Heart right ventricle (tissue), 16 donors: ENCODE measurements around the gene FAM219B. TPM values are rescaled to one million over a fixed set of nuclear protein-coding genes. Genes with fewer than 3 reads are reported as not detected.

Source experiments
- ATAC-seq, 8 donors: fragments of 200-7000 bp; cut with Tn5 transposase; one replicate each; pipeline ENCODE4 v1.9.1; 2020; ENCODE audit warnings: mild to moderate bottlenecking in 8 of 8, moderate library complexity in 8 of 8, moderate number of reproducible peaks in 1 of 8
- DNase-seq, 2 donors: peaks; one replicate each; pipeline ENCODE4 v3.0.0-alpha.2; 2020
- H3K27ac ChIP-seq, 10 donors: fragments of 200-600 bp; sonication (generic) in 2 of 10; one replicate each; pipeline versions ENCODE4 v1.5.0 to v1.8.0; 2020 to 2022; ENCODE audit warnings: mild to moderate bottlenecking in 3 of 10
- H3K27me3 ChIP-seq, 7 donors: fragments of 200-600 bp; one replicate each; pipeline ENCODE4 v1.8.0; 2021 to 2022; ENCODE audit warnings: mild to moderate bottlenecking in 2 of 7
- H3K36me3 ChIP-seq, 9 donors: fragments of 200-600 bp; sonication (generic) in 1 of 9; one replicate each; pipeline versions ENCODE4 v1.5.0 to v1.8.0; 2020 to 2022; ENCODE audit warnings: mild to moderate bottlenecking in 2 of 9
- H3K4me1 ChIP-seq, 9 donors: fragments of 200-600 bp; sonication (generic) in 1 of 9; one replicate each; pipeline versions ENCODE4 v1.5.0 to v1.8.0; 2020 to 2022; ENCODE audit warnings: mild to moderate bottlenecking in 4 of 9
- H3K4me3 ChIP-seq, 10 donors: fragments of 200-600 bp; sonication (generic) in 2 of 10; one replicate each; pipeline versions ENCODE4 v1.5.0 to v1.8.0; 2020 to 2022; ENCODE audit warnings: mild to moderate bottlenecking in 7 of 10, moderate library complexity in 2 of 10
- H3K9me3 ChIP-seq, 11 donors: fragments of 200-600 bp in 10 of 11; sonication (generic) in 2 of 11; one replicate each; pipeline versions ENCODE4 v1.5.0 to v1.8.0; 2013 to 2022; ENCODE audit warnings: mild to moderate bottlenecking in 2 of 11, control low read depth in 1 of 11, moderate library complexity in 1 of 11
- CTCF ChIP-seq, 9 donors: fragments of 200-600 bp; sonication (generic) in 2 of 9; IDR thresholded peaks; one replicate each; pipeline versions ENCODE4 v1.5.0 to v1.8.0; 2021 to 2022; ENCODE audit warnings: antibody characterized with exemption in 9 of 9, mild to moderate bottlenecking in 5 of 9, moderate library complexity in 1 of 9
- WGBS, 2 donors: extraction: QIAGEN DNeasy Blood & Tissue Kit; methylation state at CpG; one replicate each; pipeline ENCODE4 v1.1.7; 2013; ENCODE audit warnings: inconsistent platforms in 1 of 2; 5-methylcytosine and 5-hydroxymethylcytosine counted together
- intact Hi-C, 10 donors: fragments of 100-400 bp; cut with DNase I; formaldehyde crosslinking; loops; one replicate each; pipeline versions ENCODE4 v1.11.1 to v1.14.2; 2022
- polyA plus RNA-seq, 2 donors: library from polyadenylated mRNA; stranded (reverse); fragments of 200-250 nt; gene quantifications; one replicate each; pipeline ENCODE4 v1.2.3, GENCODE V29; 2013
- total RNA-seq, 10 donors: library from RNA; stranded (reverse); fragmentation: NEBNext Ultra II Directional in 3 of 10; extraction: Animal tissue kit (Norgen Biotek cat#: 25700) in 3 of 10; gene quantifications; one replicate each; pipeline versions ENCODE4 v1.2.1 to v1.2.4, GENCODE V29; 2021 to 2023
- donor health status: Arrhythmogenic right ventricular cardiomyopathy.
- donor health status: ischemic (EF 13 %, LVEDD 7.1; RV severe dilation, severe dysfunction).
- donor health status: healthy with polysubstance abuse.
- donor health status: DM: no; HTN: yes; CAD: no.
- donor health status: DM: no; HTN: no; CAD: no.
- donor health status: ischemic (EF 25% LVEDD 6.9; RV normal size, moderate dysfunction).
- donor health status: ischemic (EF 25% LVEDD 5.7; RV mildly dilated, moderate dysfunction).
- donor health status: healthy.
- donor health status: DM: yes; HTN: yes; CAD: no.
- donor health status: Ischemic cardiomyopathy.
- donor health status: ischemic (EF 35%, LVEDD 5.7; RV mildly dilated, moderate dysfunction).
- donor health status: nonischemic (EF 11% LVEDD 7.7; RV severe dilation, severe dysfunction).
- donor health status: DM: yes; HTN: yes; CAD: no.
- donor health status: PGD.
- donor health status: ischemic (EF 29% LVEDD 5.4; RV normal size, mild dysfunction).
- donor health status: nonischemic (EF 23%, LVEDD 6.1; RV moderate dilation, normal function).

The FAM219B gene
- total and polyA plus RNA-seq, 12 donors = 27.1 to 159 (median 95.9) TPM

DNA sequence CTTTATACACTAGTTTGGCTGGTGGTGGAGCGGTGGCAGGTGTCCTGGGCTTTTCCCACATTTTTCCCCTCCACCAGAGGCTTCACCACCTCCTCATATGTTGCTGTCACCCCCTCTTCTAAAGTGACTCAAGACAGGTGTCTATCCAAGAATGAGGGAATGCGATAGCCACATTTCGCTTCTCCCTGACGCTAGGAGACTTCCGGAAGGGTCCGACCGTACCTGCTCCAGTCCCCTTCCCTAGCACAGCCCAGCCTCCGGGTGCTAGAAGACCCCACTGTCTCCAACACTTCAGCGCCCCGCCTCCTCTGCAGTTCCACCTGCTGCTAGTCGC, 34.0 kb downstream of the FAM219B start:
- intact Hi-C loops = no loop called here
- ATAC-seq (no peak), DNase-seq (no peak)
- peak overlapping the region; percentile 57 to 94 (median 68) for H3K4me3 ChIP-seq
- H3K27ac ChIP-seq = peak overlapping the region; percentile 62 to 97 (median 94)
- TF ChIP-seq CTCF (IDR thresholded peaks at IDR 0.05) = no peak
- peaks cover 0 to 9% (median 0%) of the 10 kb centered on the region in 9 donors for H3K36me3 ChIP-seq
- 1 to 2% methylated on average over 11 of the region's 11 CpGs for WGBS, 2 donors
- no peaks in the 10 kb centered on the region for H3K27me3 ChIP-seq
- H3K9me3 ChIP-seq = no peaks in the 10 kb centered on the region
- H3K4me1 ChIP-seq = peaks cover 17 to 58% (median 55%) of the 10 kb centered on the region in 9 donors

- Histone ChIP-seq H3K27me3 (no peaks in the 10 kb centered on the region), H3K4me1 (peaks cover 21 to 79% (median 72%) of the 10 kb centered on the region in 9 donors), H3K4me3 (peak overlapping the region in 5 of 10 donors; percentile 1 to 64 (median 16)), H3K36me3 (peaks cover 0 to 13% (median 0%) of the 10 kb centered on the region in 9 donors), H3K9me3 (no peaks in the 10 kb centered on the region), H3K27ac (peak overlapping the region in 9 of 10 donors; percentile 65 to 94 (median 78))
- TF ChIP-seq CTCF (IDR thresholded peaks at IDR 0.05) = no peak
- DNase-seq (no peak), ATAC-seq (no peak)
- 30 to 33% methylated on average over 6 of the region's 6 CpGs for WGBS, 2 donors
- intact Hi-C loops = no loop called here
These were observed 36.0 kb downstream of the FAM219B start for GRCh38 chr15:74870436-74871215.

- peaks cover 0 to 13% (median 0%) of the 10 kb centered on the region in 9 donors for H3K36me3 ChIP-seq
- ATAC-seq (peak; percentile 16 to 60 (median 38)), DNase-seq (peak; percentile 59 to 81)
- no peaks in the 10 kb centered on the region for H3K27me3 ChIP-seq
- no peak for TF ChIP-seq CTCF (IDR thresholded peaks at IDR 0.05)
- WGBS, 2 donors = 20 to 21% methylated on average over 6 of the region's 6 CpGs
- intact Hi-C loops = loop anchor here in 1 of 10 donors (2.0 kb wide), 1 partner anchor 25 kb away; no protein-coding TSS in a partner anchor
- peak overlapping the region; percentile 47 to 94 (median 76) for H3K27ac ChIP-seq
- H3K4me3 ChIP-seq = peak overlapping the region in 4 of 10 donors; percentile 9 to 21 (median 16)
- peaks cover 21 to 84% (median 74%) of the 10 kb centered on the region in 9 donors for H3K4me1 ChIP-seq
- H3K9me3 ChIP-seq = no peaks in the 10 kb centered on the region
These were observed 36.8 kb downstream of the FAM219B start for GRCh38 chr15:74869726-74870407.

DNA sequence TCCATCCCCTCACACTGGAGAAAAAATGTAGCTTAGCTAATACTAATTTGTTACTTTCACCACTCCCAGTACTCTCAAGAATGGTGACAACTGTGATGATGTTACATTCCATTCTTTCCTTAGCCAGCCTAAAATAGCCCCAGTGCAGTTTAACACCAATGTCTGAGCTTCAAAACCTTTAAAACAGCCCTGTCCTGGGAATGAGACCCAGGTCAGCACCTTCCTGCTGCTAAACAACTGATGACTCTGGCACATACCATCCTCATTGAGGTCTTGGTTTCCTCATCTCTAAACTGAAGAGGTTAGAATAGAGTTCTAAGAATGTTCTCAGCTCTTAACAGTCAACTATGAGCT, 37.3 kb downstream of the FAM219B start:
- no peak for DNase-seq
- no peak for TF ChIP-seq CTCF (IDR thresholded peaks at IDR 0.05)
- Histone ChIP-seq H3K36me3 (peaks cover 0 to 13% (median 0%) of the 10 kb centered on the region in 9 donors), H3K9me3 (no peaks in the 10 kb centered on the region), H3K27me3 (no peaks in the 10 kb centered on the region), H3K4me1 (peaks cover 21 to 89% (median 78%) of the 10 kb centered on the region in 9 donors), H3K4me3 (peak overlapping the region in 3 of 10 donors; percentile 9 to 16 (median 16)), H3K27ac (peak overlapping the region; percentile 47 to 94 (median 76))
- intact Hi-C loops = loop anchor here in 1 of 10 donors (2.0 kb wide), 1 partner anchor 25 kb away; no protein-coding TSS in a partner anchor
- ATAC-seq = peak in 1 of 8 donors; percentile 29
